GM21423 (cell line): Measurements from ENCODE around the gene LMBR1.
"Not testable (repeated sequence)": the region's sequence is repeated elsewhere in the genome, so short reads cannot be mapped to it uniquely, and the experiment has no call there.

Experiments
- ATAC-seq: cut with Tn5 transposase; IDR thresholded peaks from one replicate; pipeline ENCODE4 v1.9.1; 2021; ENCODE audit warnings: mild to moderate bottlenecking, moderate library complexity; ENCODE audit not compliant: unreplicated experiment

LMBR1 gene

DNA sequence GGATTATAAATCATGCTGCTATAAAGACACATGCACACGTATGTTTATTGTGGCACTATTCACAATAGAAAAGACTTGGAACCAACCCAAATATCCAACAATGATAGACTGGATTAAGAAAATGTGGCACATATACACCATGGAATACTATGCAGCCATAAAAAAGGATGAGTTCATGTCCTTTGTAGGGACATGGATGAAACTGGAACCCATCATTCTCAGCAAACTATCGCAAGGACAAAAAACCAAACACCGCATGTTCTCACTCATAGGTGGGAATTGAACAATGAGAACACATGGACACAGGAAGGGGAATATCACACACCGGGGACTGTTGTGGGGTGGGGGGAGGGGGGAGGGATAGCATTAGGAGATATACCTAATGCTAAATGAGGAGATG lies 89.3 kb downstream of the LMBR1 start:
- not testable (repeated sequence) for ATAC-seq

DNA sequence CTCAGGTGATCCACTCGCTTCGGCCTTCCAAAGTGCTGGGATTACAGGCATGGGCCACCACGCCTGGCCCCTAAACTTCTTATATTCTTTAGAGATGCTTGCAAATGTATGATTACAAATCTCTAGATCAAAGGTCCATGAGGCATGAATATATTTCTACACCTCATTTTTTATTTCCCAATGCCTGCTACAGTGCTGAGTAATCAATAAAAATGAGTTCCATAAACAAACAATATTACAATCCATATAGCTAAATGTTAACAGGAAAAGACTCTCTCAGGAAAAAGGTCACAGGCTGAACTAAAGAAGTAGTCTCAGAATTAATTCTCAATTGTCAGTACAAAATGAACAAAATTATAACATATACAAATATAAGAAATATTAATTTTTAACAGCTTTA lies 90.8 kb downstream of the LMBR1 start:
- ATAC-seq: no peak

DNA sequence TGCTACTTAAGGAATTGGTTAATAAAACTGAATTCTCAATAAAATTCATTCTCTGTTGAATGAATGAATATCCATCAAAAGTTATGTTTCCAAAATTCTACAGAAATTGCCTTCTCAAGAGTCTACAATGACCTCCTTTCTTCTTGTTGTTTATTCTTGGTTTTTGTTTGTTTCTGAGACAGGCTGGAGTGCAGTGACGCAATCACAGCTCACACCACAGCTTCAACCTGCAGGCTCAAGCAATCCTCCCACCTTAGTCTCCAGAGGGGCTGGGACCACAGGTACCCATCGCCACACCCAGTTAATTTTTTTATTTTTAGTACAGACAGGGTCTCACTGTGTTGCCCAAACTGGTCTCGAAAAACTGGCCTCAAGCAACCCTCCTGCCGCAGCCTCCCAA lies 97.6 kb downstream of the LMBR1 start:
- ATAC-seq: no peak

DNA sequence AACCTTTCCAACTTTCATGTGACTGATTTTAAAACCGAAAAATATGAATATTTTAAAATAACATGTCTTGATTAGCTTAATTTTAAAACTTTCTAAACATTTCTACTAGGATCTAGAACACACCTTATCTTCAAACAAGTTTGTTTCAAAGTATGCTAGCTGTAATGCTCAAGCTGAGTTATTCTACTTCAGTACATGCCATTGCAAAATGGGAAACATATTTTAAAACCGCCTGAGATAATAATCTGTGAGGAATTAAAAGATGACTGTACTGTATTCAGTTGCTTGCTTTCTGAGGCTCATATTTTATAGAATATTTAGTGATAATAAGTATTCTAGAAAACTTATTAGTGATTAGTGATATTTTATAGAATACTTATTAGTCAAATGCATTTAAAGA lies 99.6 kb downstream of the LMBR1 start:
- no peak for ATAC-seq

DNA sequence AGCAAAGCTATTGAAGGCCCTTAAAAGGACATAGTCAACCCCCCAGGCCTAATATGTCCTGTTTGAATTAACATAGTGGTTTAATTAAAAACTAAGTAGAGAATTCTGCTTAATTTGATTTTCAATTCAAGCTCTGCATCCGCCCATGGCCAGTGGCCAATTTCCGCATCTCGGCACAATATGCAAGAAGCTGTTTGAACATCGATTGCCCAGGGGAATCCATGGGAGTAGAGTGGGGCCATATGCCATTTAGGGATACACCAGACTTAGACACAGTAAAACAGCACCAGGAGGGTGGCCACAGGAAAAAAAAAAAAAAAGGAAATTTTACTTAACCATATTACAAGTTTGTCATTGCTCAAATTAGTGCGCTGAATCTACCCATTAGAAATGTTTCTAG lies 100.4 kb downstream of the LMBR1 start:
- ATAC-seq: no peak

DNA sequence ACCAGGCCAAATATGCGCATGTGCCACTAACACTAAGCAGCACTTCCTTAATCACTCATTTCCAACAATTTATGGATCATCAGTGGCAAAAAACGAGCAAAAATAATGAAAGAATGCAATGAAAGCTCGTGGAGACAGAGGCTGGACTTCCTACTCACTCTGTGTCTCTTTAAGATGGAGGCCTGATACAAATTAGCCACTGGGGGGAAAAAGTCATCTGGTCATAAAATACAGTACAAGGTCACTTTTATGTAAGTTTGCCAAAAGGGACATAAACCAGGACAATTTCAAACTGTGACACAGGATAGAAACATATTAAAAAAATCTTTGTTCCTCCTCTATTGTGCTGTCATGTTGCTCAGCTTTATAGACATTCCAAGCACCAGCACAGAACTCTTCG lies 101.7 kb downstream of the LMBR1 start:
- no peak for ATAC-seq

DNA sequence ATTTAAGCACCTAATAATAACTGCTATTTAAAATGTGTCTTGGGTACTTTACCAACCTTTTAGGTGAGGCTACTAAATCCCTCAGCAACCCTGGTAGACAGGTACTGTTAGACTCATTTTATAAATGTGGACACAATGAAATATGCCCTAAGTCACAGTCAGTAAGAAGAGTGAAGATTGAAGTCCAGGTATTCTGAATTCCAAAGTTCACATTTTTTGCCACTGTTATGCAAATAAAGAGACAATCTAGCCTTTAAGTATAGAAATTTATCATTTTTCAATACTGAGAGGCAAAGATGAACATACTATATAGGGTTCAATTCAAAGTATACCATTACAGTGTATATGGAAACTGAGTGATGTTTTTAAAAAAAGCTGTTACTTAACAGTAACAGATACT lies 102.7 kb downstream of the LMBR1 start:
- no peak for ATAC-seq

DNA sequence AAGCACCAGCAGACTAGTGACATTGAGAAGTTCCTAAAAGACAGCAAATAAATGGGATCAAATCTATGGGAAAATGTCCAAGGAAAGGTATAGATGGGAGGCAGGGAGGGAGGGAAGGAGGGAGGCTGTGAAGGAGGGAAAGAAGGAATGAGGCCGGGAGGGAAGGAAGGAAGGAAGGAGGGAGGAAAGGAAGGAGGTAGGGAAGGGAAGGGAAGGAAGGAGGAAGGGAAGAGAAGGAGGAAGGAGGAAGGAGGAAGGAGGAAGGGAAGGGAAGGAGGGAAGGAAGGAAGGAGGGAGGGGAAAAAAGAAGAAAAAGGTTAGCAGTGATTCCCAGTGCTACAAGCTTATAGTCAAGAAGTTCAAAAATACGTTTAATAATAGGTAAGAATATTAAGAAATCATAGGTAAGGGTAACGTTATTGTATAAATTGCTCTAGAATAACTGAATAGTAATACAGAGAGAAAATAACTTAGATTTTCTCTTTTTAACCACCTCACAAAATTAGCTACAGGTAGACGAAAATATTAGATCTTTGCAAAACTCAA lies 106.9 kb downstream of the LMBR1 start:
- no peak for ATAC-seq

DNA sequence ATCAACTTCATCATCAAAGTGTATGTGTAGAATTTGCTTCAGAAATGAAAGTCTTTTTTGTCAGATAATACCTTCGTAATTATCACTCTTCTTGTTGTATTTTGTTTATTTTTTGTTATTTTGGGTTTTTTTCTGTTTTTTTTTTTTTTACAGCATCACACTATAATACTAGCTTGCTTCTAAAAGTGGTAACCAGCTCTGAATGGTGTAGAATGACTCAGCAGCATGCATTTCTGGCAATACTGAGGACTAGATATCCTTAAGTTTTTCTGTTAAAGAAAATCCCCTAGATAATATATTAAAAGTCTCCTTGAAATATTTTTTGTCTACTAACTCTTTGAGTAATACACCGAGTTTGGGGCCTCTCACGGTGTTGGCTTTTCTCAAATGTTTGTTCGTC lies 109.1 kb downstream of the LMBR1 start:
- no peak for ATAC-seq

DNA sequence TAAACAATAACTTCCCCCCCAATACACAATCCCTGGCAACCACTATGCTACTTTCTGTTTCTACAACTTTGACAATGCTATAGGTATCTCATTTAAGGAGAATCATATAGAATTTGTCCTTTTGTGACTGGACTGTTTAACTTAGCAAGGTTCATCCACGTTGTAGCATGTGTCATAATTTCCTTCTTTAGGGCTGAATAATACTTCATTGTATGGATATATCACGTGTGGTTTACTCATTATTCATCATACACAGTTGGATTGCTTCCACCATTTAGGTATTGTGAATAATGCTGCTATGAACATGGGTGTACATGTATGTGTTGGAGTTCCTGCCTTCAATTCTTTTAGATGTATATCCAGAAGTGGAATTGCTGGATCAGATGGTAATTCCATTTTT lies 111.0 kb downstream of the LMBR1 start:
- no peak for ATAC-seq

DNA sequence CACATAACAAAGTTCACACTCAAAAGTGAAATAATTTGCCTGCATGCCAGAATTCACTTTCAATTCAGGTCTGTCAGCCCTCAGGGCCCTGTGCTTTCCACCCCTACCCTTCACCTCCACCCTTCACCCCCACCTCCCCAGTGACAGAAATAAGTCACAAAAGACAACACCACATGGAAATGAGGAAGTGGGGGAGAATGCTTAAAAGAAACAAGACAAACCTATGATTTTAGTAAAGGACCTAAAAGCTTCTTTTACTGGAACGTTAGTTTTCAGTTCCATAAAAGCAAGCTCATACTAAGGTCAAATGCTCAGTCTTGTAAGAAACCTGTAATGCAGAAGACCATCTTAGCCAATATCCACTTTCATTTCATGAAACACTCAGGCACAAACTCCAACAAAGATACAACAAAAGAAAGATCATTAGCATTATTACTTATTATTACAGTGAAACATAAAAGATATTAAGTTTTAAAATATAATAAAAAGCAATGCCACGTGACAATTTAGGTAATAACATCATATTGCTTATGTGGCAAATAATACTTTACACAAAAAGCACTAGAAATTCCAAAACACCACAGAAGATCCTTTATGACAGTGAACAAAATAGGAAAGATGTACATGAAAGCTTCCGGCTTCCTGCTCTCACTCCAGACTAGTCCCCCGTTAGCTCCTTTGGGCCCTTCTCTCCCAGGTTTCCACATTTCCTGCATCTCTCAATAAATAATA lies 112.1 kb downstream of the LMBR1 start:
- ATAC-seq: peak; percentile 93

DNA sequence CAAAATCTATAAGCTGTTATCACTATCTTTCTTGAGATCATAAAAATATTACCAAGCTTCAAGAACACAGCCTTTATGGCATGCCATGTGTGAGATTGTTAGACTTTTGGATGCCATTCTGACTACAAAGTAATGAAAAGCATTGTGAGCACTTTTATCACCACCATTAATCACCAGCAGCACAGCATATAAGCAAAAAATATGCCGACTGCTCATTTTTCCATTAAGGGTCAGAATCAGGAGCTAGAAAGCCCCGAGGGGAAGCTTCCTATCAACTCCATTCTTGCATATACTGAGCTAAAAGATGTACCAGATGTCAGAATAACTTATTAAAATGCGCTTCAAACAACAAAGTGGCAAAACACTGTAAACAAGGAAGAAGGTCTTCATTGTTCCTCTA lies 114.3 kb downstream of the LMBR1 start:
- ATAC-seq: no peak

DNA sequence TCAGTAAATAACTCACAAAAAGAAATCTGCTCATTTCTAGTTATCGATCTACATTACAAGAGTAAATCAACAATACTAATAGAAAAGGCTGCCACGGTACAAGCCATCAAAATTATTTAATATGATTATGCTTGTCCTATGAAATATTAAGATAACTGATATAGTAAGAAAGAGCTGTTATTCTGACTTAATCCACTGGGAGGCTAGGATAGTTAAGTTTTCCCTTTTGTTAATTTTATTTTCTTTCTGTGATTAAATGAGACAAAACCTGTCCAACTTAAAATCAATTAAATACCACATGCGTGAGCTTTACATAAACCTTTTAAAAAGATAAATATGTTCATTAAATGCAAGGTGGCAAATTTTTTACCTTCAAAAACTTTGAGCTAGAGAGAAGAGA lies 114.8 kb downstream of the LMBR1 start:
- no peak for ATAC-seq

DNA sequence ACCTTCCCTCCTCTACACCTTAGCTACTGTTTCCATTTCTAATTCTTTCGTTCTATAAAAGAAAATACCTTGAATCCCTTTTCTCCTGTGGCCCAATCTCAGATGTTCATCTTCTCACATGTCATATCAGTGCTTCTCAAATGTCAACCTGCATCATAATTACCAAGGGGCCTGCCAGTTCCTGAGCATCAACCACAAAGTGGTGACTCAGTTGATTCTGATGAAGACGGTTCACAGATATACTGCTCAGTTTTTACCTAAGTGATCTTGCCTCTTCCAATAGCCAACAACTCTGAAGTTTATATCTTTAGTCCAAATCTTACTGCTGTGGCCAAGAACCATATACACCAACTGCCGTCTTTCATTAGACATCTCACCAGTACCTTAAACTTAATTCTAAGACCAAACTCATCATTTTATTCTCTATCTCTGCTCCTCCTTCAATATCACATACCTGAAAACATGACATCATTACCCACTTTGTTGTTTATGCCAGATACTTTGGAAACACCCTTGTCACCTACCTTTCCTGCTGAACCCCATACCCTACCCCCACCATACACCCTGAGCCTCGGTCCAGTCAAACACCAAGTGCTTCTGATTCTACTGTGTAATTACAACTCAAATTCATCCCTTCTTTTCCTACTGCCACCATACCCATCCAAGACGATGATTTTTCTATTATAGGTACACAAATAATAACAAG lies 115.5 kb downstream of the LMBR1 start:
- ATAC-seq: no peak

DNA sequence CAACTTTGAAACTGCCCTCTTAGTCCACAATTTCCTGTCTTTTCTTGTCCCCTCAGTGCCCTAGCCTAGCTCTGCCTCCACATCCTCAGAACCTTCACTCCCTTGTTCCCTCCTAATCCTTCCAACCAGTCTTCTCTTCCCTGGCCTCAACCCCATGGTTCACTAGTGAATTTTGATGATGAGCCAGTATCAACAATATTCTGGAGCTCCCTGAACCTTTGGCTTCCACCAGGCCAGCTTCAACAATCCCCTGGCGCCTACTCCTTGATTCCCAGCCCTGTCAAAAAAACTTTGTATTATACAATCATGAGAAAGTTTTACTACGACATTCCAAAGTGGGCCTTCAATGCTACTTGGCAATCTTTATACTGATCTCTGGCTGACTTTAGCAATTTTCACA lies 116.5 kb downstream of the LMBR1 start:
- ATAC-seq: no peak

DNA sequence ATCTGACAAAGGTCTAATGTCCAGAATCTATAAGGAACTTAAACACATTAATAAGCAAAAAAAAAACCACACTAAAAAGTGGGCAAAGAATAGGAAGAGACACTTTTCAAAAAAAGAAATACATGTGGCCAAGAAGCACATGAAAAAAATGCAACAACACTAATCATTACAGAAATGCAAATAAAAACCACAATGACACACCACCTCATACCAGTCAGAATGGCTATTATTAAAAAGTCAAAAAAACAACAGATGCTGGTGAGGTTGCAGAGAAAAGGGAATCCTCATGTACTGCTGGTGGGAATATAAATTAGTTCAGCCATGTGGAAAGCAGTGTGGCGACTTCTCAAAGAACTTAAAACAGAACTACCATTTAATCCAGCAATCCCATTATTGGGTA lies 119.0 kb downstream of the LMBR1 start:
- ATAC-seq: peak; percentile 53

DNA sequence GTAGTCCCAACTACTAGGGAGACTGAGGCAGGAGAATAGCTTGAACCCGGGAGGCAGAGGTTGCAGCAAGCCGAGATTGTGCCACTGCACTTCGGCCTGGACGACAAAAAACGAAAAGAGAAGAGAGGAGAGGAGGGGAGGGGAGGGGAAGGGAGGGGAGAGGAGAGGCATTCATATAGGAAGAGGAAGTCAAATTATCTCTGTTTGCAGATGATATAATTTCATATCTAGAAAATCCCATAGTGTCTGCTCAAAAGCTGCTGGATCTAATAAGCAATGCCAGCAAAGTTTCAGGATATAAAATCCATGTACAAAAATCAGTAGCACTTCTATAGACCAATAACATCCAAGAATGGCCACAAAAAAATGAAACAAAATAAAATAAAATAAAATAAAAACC lies 120.3 kb downstream of the LMBR1 start:
- no peak for ATAC-seq

DNA sequence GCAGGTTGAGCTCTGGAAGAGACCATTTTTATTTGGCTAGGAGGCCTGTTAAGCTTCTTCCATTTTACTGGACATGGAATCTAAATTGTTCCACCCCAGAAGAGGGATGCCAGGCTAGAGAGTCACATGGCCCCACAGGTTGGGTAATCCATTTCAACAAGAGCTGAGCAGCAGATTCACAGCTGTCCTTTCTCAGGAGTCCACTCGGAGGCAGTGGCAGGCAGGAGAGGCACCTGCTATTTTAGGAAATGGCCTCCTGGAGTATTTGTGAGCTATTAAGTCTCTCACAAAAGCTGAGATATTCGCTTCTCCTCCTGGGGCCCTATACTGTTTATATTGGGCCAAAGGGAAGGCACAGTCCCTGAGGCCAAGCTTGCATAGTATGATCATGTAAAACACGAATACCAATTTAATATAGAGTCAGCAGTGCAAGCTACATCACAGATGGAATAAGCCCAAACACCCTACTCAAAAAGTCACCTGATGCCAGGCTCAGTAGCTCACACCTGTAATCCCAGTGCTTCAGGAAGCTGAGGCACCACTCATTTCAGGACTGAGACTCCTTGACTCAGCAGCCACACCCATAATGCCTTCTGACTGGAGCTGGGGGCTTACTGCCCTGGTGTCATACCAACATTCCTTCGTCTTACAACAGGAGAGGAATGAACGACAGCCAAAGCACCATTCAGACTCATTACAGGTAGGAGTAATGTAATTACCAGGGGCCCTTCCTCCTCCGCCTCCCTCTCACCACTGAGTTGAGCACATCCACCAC lies 124.1 kb downstream of the LMBR1 start:
- no peak for ATAC-seq

DNA sequence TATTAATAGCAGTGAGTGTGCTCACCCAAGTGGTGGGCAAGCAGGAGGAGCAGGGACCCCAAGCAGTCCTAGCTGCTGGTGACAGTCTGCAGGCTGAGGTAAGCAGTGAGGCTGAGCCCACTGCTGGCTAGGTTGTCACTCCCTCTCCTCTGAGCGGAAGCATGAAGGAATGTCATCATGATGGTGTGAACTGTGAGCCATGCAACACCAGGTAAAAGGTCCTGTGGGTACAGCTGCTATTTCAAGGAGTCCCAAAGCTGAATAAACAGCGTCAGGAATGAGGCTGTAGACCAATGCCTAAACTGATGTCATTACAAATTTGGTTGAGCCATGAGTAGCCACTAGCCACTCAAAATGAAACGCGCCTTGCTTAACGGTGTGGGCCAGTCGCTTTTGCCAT lies 126.3 kb downstream of the LMBR1 start:
- no peak for ATAC-seq

DNA sequence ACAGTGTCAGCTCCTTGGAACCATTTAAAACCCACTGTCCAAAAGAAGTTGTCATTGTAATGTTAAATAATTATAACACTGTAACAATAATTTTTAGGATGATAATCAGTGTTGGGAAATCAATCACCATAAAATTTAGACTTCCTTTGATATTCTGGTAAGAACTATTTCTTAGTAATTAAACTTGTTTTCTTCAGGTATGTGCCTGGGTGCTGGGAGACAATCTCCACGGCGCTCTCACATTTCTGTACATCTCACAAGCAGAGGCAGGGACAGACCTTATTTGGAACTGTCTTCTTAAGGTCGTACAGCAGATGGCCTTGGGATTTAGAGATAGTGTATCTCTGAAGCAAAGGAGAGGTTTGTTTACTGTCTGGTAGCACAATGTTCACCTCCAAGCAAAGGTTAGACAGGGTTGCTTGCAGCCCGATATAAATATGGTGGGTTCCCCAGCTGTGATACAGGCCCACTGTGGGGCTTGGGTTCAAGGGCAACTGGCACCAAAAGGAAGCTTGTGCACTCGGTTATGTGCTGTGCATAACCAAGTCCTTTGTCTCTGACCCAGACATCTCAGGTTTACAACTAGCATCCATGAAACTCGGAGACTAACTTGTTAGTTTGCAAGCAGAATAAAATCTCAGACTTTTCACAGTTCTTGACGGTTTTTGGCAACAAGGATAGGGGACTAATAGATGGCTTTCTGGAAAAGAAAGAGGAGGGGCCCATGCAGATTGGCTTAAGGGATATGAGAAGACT lies 126.9 kb downstream of the LMBR1 start:
- ATAC-seq: no peak

DNA sequence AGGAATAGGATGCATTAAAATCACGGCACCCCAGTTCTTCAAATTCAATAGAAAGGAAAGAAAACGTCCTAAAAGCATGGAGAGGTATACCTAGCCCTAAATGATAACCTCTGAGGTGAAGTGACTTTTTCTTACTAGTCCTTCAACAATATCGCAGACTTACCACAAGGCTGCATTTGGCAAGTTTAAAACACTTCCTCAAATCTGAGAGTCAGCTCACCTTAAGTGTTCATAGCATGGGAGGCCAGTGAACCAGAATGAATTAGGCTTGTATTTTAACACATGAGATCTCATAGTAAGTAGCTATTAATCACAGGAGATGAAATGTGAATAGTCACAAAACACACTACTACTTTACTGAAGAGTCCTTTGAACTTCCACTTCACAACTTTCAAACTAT lies 128.2 kb downstream of the LMBR1 start:
- no peak for ATAC-seq
